SKM-1 (cell line): ENCODE results near the gene LY86.
A peak's percentile ranks its signal among the peaks of the same experiment; 100 is the strongest.
"Not testable (repeated sequence)": the region's sequence is repeated elsewhere in the genome, so short reads cannot be mapped to it uniquely, and the experiment has no call there.

ENCODE experiments used
- DNase-seq: peaks from one replicate; lab custom pipeline; 2025; ENCODE audit not compliant: unreplicated experiment; lab: John Stamatoyannopoulos, UW

Gene LY86

GRCh38 chr6:6595952-6596351, 7.4 kb downstream of the LY86 start:
- DNase-seq = no peak

- no peak for DNase-seq
These were observed 8.2 kb downstream of the LY86 start for GRCh38 chr6:6596529-6597328.

- no peak for DNase-seq
These were observed 9.2 kb downstream of the LY86 start for GRCh38 chr6:6597682-6598081.

GRCh38 chr6:6599468-6599873, 11.0 kb downstream of the LY86 start:
- DNase-seq = no peak

- no peak for DNase-seq
These were observed 12.4 kb downstream of the LY86 start for GRCh38 chr6:6600875-6601274.

GRCh38 chr6:6602262-6602661, 13.7 kb downstream of the LY86 start:
- no peak for DNase-seq

GRCh38 chr6:6603317-6603716, 14.8 kb downstream of the LY86 start:
- DNase-seq = no peak

- no peak for DNase-seq
These were observed 15.5 kb downstream of the LY86 start for GRCh38 chr6:6604015-6604414.

GRCh38 chr6:6604566-6604965, 16.0 kb downstream of the LY86 start:
- DNase-seq = no peak

GRCh38 chr6:6605873-6606272, 17.4 kb downstream of the LY86 start:
- no peak for DNase-seq

GRCh38 chr6:6606391-6607030, 18.0 kb downstream of the LY86 start:
- not testable (repeated sequence) for DNase-seq

GRCh38 chr6:6609450-6609849, 20.9 kb downstream of the LY86 start:
- no peak for DNase-seq

GRCh38 chr6:6610031-6610591, 21.6 kb downstream of the LY86 start:
- DNase-seq = peak; percentile 74

GRCh38 chr6:6611486-6611885, 23.0 kb downstream of the LY86 start:
- no peak for DNase-seq

- DNase-seq = no peak
These were observed 23.8 kb downstream of the LY86 start for GRCh38 chr6:6612308-6612707.

- DNase-seq = not testable (repeated sequence)
These were observed 24.7 kb downstream of the LY86 start for GRCh38 chr6:6613103-6613718.

GRCh38 chr6:6614096-6614982, 25.8 kb downstream of the LY86 start:
- DNase-seq = no peak

- no peak for DNase-seq
These were observed 26.4 kb downstream of the LY86 start for GRCh38 chr6:6614983-6615349.

- DNase-seq = no peak
These were observed 28.1 kb downstream of the LY86 start for GRCh38 chr6:6616656-6617055.

GRCh38 chr6:6619021-6619794, 30.7 kb downstream of the LY86 start:
- DNase-seq = no peak
